GM19193 (cell line): ENCODE measurements around the gene CFTR.

Experiments
- POLR2A ChIP-seq: IDR thresholded peaks from 4 replicates; pipeline ENCODE4 v1.6.1; 2011; ENCODE audit not compliant: insufficient read depth, insufficient read length; ENCODE audit errors: extremely low read depth

CFTR gene

DNA sequence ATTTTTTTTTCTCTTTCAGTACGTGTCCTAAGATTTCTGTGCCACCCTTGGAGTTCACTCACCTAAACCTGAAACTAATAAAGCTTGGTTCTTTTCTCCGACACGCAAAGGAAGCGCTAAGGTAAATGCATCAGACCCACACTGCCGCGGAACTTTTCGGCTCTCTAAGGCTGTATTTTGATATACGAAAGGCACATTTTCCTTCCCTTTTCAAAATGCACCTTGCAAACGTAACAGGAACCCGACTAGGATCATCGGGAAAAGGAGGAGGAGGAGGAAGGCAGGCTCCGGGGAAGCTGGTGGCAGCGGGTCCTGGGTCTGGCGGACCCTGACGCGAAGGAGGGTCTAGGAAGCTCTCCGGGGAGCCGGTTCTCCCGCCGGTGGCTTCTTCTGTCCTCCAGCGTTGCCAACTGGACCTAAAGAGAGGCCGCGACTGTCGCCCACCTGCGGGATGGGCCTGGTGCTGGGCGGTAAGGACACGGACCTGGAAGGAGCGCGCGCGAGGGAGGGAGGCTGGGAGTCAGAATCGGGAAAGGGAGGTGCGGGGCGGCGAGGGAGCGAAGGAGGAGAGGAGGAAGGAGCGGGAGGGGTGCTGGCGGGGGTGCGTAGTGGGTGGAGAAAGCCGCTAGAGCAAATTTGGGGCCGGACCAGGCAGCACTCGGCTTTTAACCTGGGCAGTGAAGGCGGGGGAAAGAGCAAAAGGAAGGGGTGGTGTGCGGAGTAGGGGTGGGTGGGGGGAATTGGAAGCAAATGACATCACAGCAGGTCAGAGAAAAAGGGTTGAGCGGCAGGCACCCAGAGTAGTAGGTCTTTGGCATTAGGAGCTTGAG lies at the start of gene CFTR:
CFTR (plus strand) TSS at position 801 of the 830 bp plus-strand sequence. CDS start 70 bp downstream, outside the sequence.
- TF ChIP-seq POLR2A: no peak

DNA sequence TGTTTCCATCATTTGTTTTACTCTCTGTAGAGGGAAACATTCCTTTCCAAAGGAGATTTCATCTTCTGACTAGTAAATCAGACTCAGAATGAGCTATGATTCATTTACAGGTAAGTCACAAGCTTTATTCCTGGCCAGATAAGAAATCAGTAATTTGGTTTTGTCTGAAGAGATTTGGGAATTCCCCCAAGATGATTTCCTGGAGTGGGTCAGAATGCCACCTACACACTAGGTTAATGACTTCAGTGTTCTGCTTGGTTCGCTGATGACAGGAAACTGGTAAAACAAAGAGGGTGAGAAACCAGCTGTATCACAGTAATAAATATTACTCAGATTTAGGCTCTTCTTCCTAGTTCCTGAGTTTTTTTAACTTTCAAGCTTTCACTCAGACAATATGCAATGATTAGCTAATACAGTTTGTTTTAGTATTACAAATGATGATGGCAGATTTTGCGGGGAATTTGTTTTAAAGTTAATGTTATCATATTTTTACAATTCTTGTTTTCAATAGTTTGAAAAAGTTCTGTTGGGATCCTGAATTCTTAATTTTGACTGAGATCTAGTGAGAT lies 44.3 kb upstream of the CFTR start:
- no peak for TF ChIP-seq POLR2A

DNA sequence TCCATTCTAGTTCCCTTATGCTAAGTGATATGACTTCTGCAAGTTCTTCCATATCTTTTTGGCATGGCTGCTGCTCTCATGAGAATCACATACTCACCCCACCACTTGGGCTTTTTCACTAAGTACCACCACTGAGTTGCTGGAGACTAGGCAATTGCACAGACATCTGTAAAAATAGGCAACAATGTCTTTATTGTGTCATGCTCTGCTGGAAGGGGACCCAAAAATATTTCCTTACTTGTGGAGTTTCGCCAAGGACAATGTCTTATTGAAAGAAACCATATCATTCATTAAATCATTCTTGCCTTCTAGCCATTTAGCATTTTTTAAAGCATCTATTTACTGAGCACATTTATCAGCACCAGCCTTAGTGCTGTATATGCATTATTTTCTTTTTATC lies 35.2 kb upstream of the CFTR start:
- TF ChIP-seq POLR2A: no peak

DNA sequence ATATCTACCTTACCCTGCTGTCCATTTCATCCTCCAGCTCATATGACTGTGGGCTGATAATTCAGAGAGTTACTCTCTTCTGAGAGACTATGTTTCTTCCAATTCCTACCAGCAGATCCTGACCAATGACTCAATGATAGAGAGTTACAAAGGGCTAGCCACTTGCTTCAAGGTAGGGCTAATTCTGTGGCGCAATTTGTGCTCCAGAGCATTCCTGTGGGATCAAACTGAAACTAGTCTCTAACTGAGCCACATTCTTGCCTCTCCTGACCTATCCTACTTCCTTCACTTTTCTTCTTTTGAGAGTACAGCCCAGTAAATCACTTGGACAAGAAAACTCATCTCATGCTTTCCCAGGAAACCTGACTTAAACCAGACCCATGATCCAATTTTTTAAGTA lies 34.6 kb upstream of the CFTR start:
- TF ChIP-seq POLR2A: no peak

DNA sequence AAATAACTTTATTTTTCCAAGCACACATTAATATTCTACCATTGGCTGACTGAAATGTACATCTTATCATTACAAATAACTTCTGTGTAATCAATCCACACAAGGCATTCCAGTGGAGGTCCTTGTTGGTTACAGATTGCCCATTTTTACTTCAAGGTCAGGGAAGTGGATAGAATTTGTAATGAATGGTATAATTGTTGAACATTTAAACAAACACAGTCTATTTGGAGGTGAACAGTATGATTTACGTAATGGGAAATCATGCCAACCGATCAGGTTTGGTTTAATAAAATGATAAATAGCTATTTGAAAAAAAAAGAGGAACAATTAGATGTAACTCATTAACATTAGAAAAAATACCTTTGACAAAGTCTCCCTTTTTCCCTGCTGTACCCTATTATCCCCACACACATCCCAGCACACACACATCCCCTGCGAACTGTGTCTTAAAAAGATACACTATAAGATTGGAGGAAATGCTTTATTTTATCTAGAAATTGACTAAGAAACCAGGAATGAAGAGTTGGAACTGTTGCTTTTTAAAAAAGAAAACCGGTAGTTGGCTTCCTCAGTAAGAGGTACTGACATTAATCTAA lies 33.5 kb upstream of the CFTR start:
- no peak for TF ChIP-seq POLR2A

DNA sequence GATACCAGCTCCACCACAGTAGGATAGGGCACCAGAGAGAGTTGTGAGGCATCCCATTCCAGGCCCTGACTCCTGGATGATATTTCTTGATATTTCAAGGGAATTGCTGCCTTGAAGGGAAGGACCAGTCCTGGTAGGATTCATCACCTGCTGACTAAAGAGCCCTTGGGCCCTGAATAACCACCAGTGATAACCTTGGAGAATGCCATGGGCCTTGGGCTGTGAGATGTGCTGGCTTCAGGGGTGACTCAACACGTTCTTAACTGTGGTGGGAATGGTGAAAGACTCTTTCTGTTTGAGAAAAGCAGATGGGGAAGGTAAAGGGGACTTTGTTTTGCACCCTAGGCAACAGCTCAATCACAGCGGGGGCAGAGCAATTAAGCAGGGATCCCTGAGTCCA lies 31.2 kb upstream of the CFTR start:
- no peak for TF ChIP-seq POLR2A

DNA sequence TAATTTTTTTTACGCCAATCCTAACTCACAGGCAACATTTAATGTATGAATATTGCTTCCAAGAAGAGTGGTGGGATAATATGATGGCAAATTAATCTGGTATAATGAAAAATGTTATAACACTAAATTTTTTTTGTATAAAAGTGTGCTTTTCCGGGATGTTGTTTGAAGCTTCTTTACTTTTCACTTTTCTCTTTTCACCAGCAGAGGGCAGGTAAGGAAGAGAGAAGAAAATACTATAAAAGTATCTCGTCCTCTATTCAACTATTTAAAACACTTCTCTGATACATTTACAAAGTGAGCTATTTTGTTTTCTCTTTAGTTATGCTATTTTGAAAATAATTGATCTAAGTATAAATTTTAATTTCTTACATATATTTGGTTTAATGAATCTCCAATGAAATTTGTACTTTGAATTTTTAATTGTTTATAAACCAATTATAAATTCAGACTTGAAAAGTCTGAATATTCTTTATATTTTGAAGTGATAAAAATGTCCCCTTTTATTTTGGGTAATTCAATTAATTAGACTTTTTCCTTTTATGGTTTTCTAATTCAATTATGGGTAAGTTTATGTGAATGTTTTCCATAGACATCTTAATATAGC lies 20.7 kb upstream of the CFTR start:
- no peak for TF ChIP-seq POLR2A

DNA sequence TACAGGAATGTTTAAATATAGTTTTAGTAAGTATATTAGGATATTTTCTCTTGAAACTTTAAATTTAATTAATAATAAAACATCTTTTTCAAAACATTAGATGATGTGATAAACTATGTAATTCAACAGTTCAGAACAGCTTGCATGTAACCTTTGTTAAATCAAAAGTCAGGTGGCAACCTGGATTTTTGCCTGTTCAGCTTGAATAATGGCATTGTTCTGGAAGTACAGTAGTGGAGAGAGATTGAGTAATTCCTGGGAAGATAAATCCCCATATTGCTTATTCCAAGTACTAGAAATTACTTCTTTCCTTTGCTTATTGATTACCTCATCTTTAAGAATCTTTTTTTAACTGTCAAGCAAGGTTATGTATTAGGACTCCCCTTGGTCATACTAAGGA lies 20.1 kb upstream of the CFTR start:
- TF ChIP-seq POLR2A: no peak

DNA sequence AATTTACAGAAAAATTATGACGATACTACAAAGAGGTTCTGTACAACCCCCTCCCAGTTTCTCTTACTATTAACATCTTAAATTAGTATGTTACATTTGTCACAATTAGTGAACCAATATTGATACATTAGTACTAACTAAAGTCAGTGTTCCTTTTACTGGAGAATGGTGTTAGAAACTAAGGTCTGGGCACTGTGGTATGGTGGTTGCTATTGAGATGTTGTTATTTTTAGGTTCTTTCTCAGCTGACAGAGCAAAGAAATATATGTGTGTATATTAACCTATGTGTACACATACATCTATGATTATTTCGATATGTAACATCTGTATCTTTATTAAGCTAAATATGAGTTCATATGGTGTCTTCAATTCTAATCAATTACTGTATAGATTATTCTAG lies 11.7 kb upstream of the CFTR start:
- no peak for TF ChIP-seq POLR2A

DNA sequence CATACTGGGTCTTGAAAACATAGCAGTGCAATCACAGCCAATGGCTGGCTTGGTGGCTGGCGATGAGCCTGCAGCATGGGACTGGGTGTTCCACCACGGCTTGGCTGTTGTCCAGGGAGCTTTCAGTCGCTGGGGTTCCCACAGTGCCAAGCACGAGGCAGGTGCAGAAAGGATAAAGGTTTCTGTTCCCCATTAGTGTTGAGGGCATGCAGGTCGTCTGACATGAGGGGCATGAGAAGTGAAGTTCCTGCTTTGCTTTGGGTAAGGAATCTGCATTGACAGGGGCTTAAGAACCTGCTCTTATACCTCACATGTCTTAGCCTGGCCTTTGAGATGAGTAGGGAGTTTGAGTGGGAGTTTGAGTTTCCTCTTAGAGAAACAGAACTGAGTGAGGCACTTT lies 9.0 kb upstream of the CFTR start:
- TF ChIP-seq POLR2A: no peak

DNA sequence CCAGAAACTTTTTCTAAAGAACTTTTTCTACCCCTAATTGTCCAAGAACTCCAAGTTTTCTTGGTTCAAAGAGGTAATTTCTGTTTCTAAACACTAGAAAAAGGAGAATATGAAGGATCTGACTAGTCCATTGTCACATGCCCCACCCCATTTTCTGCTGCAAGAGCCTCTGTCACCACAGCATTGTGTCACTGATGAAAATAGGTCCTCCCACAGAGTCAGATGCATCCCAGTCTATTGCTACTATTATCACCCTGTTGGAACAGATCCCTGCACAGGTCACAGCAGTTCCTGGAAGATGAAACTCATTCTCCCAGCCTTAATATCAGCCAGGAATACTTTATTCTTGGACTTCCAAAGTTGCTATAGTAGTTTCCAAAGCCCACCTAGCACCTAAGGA lies 7.5 kb upstream of the CFTR start:
- TF ChIP-seq POLR2A: no peak

DNA sequence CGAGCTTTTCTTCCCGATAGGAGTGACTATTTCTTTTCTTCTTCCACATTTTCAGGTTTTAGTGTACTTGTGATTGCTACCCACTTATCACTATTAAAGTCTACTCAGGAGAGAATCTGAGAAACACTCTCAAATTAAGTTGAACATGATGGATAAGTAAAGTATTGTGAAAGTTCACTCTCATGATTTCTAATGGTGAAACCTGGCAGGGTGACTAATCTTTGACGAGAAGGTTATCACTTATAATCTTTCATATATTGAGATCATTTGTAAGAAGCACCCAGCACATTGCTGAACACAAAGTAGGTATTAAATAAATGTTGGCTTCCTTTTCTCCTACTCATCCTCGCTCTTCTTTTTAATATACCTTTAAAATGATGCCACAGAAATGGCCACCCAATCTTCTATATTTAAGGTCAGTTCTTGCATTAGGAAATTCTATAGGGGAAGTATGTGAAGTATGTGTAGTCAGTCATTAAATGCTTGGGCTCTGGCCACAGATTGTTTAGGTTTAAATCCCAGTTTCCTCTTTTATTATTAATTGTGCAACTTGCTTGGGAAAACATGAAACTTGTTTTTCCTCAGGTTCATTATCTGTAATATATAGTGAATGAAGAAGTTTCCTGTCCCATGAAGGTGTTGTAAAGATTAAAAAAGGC lies 3.1 kb upstream of the CFTR start:
- TF ChIP-seq POLR2A: no peak

DNA sequence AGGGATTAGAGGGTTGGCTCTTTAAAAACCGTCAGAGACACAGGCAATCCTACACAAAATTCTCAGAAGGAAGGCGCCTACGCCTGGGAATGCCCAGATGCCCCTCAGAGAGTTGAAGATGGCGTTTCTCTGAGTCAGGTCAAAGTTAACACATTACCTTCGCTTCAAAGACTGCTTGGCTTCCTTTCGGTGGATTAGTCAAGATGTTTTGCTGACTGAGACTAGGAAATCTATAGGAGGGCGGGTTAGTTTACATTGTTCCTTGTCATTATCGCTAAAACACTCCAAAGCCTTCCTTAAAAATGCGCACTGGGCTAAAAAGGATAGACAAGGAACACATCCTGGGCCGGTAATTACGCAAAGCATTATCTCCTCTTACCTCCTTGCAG lies 995 bp upstream of the CFTR start:
- TF ChIP-seq POLR2A: no peak

DNA sequence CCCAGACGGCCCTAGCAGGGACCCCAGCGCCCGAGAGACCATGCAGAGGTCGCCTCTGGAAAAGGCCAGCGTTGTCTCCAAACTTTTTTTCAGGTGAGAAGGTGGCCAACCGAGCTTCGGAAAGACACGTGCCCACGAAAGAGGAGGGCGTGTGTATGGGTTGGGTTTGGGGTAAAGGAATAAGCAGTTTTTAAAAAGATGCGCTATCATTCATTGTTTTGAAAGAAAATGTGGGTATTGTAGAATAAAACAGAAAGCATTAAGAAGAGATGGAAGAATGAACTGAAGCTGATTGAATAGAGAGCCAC lies 184 bp downstream of the CFTR start:
- no peak for TF ChIP-seq POLR2A

DNA sequence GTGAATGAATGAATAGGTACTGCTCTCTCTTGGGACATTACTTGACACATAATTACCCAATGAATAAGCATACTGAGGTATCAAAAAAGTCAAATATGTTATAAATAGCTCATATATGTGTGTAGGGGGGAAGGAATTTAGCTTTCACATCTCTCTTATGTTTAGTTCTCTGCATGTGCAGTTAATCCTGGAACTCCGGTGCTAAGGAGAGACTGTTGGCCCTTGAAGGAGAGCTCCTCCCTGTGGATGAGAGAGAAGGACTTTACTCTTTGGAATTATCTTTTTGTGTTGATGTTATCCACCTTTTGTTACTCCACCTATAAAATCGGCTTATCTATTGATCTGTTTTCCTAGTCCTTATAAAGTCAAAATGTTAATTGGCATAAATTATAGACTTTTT lies 1.2 kb downstream of the CFTR start:
- TF ChIP-seq POLR2A: no peak
